ENCODE measurements around the gene N4BP3.
A peak's percentile ranks its signal among the peaks of the same experiment; 100 is the strongest.
"Not testable (repeated sequence)": the region's sequence is repeated elsewhere in the genome, so short reads cannot be mapped to it uniquely, and the experiment has no call there.

Gene N4BP3, protein sequence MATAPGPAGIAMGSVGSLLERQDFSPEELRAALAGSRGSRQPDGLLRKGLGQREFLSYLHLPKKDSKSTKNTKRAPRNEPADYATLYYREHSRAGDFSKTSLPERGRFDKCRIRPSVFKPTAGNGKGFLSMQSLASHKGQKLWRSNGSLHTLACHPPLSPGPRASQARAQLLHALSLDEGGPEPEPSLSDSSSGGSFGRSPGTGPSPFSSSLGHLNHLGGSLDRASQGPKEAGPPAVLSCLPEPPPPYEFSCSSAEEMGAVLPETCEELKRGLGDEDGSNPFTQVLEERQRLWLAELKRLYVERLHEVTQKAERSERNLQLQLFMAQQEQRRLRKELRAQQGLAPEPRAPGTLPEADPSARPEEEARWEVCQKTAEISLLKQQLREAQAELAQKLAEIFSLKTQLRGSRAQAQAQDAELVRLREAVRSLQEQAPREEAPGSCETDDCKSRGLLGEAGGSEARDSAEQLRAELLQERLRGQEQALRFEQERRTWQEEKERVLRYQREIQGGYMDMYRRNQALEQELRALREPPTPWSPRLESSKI

GRCh38 chr5:178113141-178113787, at the start of gene N4BP3:
N4BP3 (plus strand) TSS chr5:178113532; CDS start chr5:178119584, 6,052 bp downstream.
- DNase-seq: peak in 6 of 10 donors; percentile 28 to 88 (median 37)

DNA sequence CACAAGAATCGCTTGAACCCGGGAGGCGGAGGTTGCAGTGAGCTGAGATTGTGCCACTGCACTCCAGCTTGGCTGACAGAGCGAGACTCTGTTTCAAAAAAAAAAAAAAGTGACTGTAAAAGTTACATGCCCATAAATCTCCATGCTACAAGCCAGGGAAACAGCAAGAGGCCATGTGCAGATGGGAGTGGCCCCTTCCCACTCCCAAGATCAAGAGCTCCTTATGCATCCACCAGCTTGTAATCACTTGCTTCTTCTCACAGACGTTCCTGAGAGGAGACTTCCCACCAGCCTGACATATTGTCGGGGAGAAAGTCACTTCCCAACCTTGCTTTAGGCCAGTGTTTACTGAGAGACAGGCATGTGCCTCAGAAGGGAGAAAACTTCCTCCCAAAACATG, 45.6 kb upstream of the N4BP3 start:
- intact Hi-C loops (cut with DNase I): no loop called here
- peak in 2 of 10 donors; percentile 10 to 18 for DNase-seq

More at GRCh38 chr5:178113141-178113787, at the start of gene N4BP3:
- intact Hi-C loops (cut with DNase I): no loop called here

GRCh38 chr5:178068293-178068692, 45.0 kb upstream of the N4BP3 start:
- DNase-seq: peak in 4 of 10 donors; percentile 22 to 85 (median 78)
- intact Hi-C loops (cut with DNase I): no loop called here

DNA sequence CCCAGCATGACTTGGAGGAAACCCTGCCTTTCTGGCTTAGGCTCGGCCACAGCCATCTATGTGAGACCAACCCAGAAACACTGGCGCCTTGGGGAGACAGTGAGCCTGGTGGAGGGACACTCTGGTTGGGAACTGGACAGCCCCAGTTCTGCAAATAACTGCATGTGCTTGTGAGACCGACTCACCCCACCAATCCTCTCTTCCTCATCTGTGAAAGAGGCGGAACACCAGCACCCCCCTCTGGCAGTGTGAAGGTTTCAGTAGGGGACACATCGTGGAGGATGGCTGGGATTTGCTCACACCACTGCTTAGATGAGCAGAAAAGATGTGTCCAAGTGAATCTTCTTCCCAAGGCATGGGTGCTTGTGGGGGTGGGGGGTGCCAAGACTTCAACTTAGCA, 43.4 kb upstream of the N4BP3 start:
- DNase-seq: peak in 6 of 10 donors; percentile 25 to 84 (median 59)
- intact Hi-C loops (cut with DNase I): no loop called here

DNA sequence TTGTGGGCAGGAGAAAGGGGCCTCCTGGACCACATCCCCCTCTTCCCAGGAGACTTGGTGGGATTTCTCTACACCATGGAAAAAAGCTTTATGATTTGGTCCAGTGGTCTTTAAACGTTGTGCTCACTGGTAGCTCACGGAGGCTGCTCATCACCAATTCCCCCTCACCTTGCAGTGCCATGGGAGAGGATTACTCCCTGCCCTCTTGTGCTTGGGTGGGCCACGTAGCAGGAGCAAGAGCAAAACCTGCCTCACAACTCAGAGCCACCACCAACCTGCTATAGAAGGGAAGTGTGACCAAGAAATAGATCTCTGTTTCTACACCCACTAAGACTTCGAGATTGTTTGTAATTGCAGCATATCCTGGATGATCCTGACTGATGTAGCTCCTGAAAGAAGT, 42.2 kb upstream of the N4BP3 start:
- intact Hi-C loops (cut with DNase I): no loop called here
- DNase-seq: peak in 3 of 10 donors; percentile 11 to 53 (median 34)

GRCh38 chr5:178072749-178073148, 40.6 kb upstream of the N4BP3 start:
- intact Hi-C loops (cut with DNase I): no loop called here
- DNase-seq: peak in 3 of 10 donors; percentile 40 to 74 (median 60)

- intact Hi-C loops (cut with DNase I): no loop called here
- DNase-seq: peak in 3 of 10 donors; percentile 36 to 44 (median 37)
Observed at GRCh38 chr5:178074266-178074952, 38.9 kb upstream of the N4BP3 start.

- DNase-seq: peak in 2 of 10 donors; percentile 17 to 43
- intact Hi-C loops (cut with DNase I): loop anchor here (1.0 kb wide), 1 partner anchor 87 kb away; no protein-coding TSS in a partner anchor
Observed at GRCh38 chr5:178076965-178077364, 36.4 kb upstream of the N4BP3 start.

- intact Hi-C loops (cut with DNase I): no loop called here
- DNase-seq: peak in 1 of 10 donors; percentile 49
Observed at GRCh38 chr5:178077751-178078150, 35.6 kb upstream of the N4BP3 start.

DNA sequence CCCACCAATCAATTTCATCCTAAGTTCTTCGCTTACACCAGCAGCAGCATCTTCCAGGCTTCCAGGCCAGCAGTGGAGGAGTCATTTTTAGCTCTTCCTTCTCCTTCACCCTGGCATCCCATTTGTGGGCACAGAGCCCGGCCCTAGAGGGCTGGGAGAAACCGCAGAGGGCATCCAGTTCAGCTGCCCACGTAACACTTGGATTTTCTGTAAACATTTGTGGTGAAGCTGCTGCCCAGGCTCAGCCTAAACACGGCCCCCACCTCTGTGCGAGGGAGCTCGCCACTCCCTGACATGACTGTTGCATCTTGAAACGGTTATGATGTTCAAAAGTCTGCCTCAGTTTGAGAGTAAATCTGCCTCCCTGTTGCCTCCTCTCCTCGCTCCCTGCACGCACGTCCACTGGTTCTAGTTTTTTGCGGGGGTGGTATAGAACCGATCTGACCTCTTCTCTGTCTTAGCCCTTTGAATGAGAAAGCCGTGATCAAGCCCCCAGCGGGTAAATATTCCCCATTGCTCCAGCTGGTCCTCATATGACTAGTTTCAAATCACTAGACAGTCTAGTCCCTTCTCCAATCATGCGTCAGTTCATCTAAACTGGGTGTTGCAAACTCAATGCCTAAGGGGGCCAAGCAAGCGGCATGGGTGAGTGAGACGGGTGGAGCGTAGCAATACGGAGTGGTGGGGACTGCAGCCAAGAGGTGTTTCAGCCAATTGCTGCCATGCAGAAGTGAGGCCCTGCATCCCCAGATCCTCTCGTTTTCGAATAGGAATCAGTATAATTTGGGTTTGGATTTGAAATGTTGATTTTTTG, 34.9 kb upstream of the N4BP3 start:
- DNase-seq: peak in 1 of 10 donors; percentile 39
- intact Hi-C loops (cut with DNase I): no loop called here

GRCh38 chr5:178080056-178080455, 33.3 kb upstream of the N4BP3 start:
- intact Hi-C loops (cut with DNase I): no loop called here

GRCh38 chr5:178080618-178081410, 32.5 kb upstream of the N4BP3 start:
- intact Hi-C loops (cut with DNase I): no loop called here
- DNase-seq: peak in 1 of 10 donors; percentile 11

More at GRCh38 chr5:178080056-178080455, 33.3 kb upstream of the N4BP3 start:
- peak in 1 of 10 donors; percentile 12 for DNase-seq

- intact Hi-C loops (cut with DNase I): no loop called here
- no peak for DNase-seq
Observed at GRCh38 chr5:178081571-178082243, 31.6 kb upstream of the N4BP3 start.

GRCh38 chr5:178083922-178084321, 29.4 kb upstream of the N4BP3 start:
- intact Hi-C loops (cut with DNase I): no loop called here
- DNase-seq: no peak

DNA sequence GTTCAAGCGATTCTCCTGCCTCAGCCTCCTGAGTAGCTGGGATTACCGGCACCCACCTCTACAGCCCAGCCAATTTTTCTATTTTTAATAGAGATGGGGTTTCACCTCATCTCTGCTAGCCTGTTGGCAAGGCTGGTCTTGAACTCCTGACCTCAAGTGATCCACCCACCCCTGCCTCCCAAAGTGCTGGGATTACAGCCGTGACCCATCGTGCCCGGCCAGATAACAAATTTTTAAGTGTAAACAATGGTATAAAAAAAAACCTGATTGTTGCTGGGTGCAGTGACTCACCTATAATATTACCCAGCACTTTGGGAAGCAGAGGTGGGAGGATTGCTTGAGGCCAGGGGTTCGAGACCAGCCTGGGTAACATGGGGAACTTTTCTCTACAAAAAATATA, 28.0 kb upstream of the N4BP3 start:
- intact Hi-C loops (cut with DNase I): no loop called here
- DNase-seq: no peak

DNA sequence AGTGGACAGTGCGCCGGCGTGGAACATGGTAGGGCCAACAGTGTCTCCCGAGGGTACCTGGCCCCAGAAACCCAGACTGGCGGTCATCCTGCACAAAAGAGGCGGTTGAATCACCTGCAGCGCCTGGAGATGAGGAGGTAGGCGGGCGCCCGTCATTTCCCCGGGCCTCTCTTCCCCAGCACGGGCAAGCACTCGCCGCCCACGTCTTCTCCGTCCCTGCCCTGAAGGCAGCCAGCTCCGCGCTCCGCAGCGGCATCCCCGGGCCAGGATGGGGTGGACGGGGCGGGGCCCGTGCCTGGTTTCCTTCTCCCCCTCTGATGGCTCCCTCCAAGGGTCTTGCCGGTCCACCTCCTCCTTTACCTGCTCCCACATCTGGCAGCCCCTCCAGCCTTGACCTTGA, 27.1 kb upstream of the N4BP3 start:
- intact Hi-C loops (cut with DNase I): no loop called here
- DNase-seq: peak in 1 of 10 donors; percentile 50

DNA sequence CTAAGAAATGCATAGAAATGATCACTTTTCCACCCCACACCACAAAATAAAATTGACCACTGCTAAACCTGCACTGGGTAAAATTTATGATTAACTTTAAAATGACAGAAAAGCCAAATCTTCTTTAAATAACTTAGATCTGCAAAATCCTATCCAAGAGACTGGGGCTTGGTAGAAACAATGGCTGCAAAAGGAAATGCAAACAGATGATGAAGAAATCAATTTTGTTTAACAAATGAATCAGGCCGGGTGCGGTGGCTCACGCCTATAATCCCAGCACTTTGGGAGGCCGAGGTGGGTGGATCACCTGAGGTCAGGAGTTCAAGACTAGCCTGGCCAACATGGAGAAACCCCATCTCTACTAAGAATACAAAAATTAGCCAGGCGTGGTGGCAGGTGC, 26.1 kb upstream of the N4BP3 start:
- not testable (repeated sequence) for DNase-seq

DNA sequence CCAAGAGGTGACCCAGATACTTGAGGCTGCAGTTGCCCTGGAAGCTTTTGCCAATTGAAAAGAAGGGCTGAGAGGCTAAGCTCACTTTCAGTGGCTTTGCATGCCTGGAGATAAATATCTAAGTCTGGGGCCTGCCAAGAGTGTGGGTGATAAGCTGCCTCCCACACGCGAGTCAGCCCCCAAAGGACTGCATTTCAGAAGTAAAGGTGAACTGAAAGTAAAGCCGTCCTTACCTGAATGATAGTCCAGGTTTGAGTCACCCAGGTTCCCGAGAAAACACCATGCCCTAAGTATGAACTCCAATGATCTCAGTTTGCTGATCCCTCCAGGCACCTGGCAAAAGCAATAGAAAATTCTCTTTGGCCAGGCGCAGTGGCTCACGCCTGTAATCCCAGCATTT, 22.5 kb upstream of the N4BP3 start:
- no peak for DNase-seq
- intact Hi-C loops (cut with DNase I): no loop called here

More for the DNA sequence above, 26.1 kb upstream of the N4BP3 start:
- intact Hi-C loops (cut with DNase I): not testable (repeated sequence)
